HepG2 (cell line): ENCODE measurements around the gene CCDC122. TPM values are rescaled to one million over a fixed set of nuclear protein-coding genes. Genes with fewer than 3 reads are reported as not detected.

Experiments
- EEA1 ChIP-seq: sonication (generic); formaldehyde crosslinking; IDR thresholded peaks from 2 replicates; pipeline ENCODE4 v1.5.1; 2020; ENCODE audit warnings: mild to moderate bottlenecking, missing genetic modification reagents, borderline replicate concordance
- KDM1A ChIP-seq: IDR thresholded peaks from 2 replicates; pipeline ENCODE4 v1.6.1; 2016; ENCODE audit warnings: missing compliant biosample characterization
- KLF13 ChIP-seq: sonication (generic); formaldehyde crosslinking; IDR thresholded peaks from 2 replicates; pipeline ENCODE4 v1.4.0; 2020; ENCODE audit warnings: mild to moderate bottlenecking, missing genetic modification reagents
- MEIS1 ChIP-seq: sonication (generic); formaldehyde crosslinking; IDR thresholded peaks from 2 replicates; pipeline ENCODE4 v1.9.0; 2021; ENCODE audit warnings: mild to moderate bottlenecking, missing genetic modification reagents, moderate library complexity, borderline replicate concordance
- MIXL1 ChIP-seq: IDR thresholded peaks from 2 replicates; pipeline ENCODE4 v1.6.1; 2016
- SKI ChIP-seq: fragments of 450-650 bp; IDR thresholded peaks from one replicate; pipeline ENCODE4 v1.6.1; 2018; ENCODE audit warnings: mild to moderate bottlenecking; ENCODE audit not compliant: partially characterized antibody
- SMYD3 ChIP-seq: sonication (generic); formaldehyde crosslinking; IDR thresholded peaks from 2 replicates; pipeline ENCODE4 v1.8.1; 2023; ENCODE audit warnings: mild to moderate bottlenecking, missing genetic modification reagents
- TOE1 ChIP-seq: sonication (generic); formaldehyde crosslinking; IDR thresholded peaks from 2 replicates; pipeline ENCODE4 v1.4.0; 2020; ENCODE audit warnings: mild to moderate bottlenecking, missing genetic modification reagents
- ZNF256 ChIP-seq: sonication (generic); formaldehyde crosslinking; conservative IDR thresholded peaks from 2 replicates; pipeline ENCODE4 v1.4.0; 2020; ENCODE audit warnings: missing genetic modification reagents
- ZNF354B ChIP-seq: sonication (generic); formaldehyde crosslinking; IDR thresholded peaks from 2 replicates; pipeline ENCODE4 v1.8.0; 2022; ENCODE audit warnings: mild to moderate bottlenecking, missing genetic modification reagents
- ZSCAN25 ChIP-seq: sonication (generic); formaldehyde crosslinking; IDR thresholded peaks from 2 replicates; pipeline ENCODE4 v1.8.0; 2022; ENCODE audit warnings: mild to moderate bottlenecking, missing genetic modification reagents
- polyA plus RNA-seq, 8 experiments: library from polyadenylated mRNA; depleted of rRNA in 3 of 8; stranded (reverse) in 7 of 8; unstranded in 1 of 8; fragments of >200 nt; fragmentation: Illumina TruSeq in 4 of 8; extraction: Trizol in 4 of 8; gene quantifications; 2 replicates each; pipeline versions ENCODE4 v1.2.1 to v1.2.3, GENCODE V29; 2011 to 2016; ENCODE audit warnings: low read depth in 4 of 8, missing spikeins in 1 of 8, mixed read lengths in 1 of 8; ENCODE audit not compliant: insufficient read depth in 1 of 8
- total RNA-seq, 5 experiments: library from RNA; depleted of rRNA; stranded (reverse); fragments of >200 nt; fragmentation: Illumina TruSeq; extraction: Trizol; gene quantifications; 2 replicates each; pipeline ENCODE4 v1.2.3, GENCODE V29; 2016; ENCODE audit warnings: low read depth in 1 of 5
- TF ChIP-seq, protein P1 (sequence below), 2 experiments: sonication (generic) in 1 of 2; formaldehyde crosslinking in 1 of 2; IDR thresholded peaks; 2 replicates each; pipeline versions ENCODE4 v1.6.1 to v1.9.0; 2014 to 2022; ENCODE audit warnings: antibody characterized with exemption in 1 of 2, borderline replicate concordance in 1 of 2, inconsistent platforms in 1 of 2, low read depth in 1 of 2, missing genetic modification reagents in 1 of 2
- TF ChIP-seq, protein P2 (sequence below): sonication (generic); formaldehyde crosslinking; IDR thresholded peaks from 2 replicates; pipeline ENCODE4 v1.5.0; 2020; ENCODE audit warnings: mild to moderate bottlenecking, missing genetic modification reagents
- TF ChIP-seq, protein P3 (sequence below): sonication (generic); formaldehyde crosslinking; IDR thresholded peaks from 2 replicates; pipeline ENCODE4 v1.4.0; 2020; ENCODE audit warnings: low read depth, mild to moderate bottlenecking, missing genetic modification reagents
- TF ChIP-seq, protein P4 (sequence below): IDR thresholded peaks from 2 replicates; pipeline ENCODE4 v1.6.1; 2012; ENCODE audit warnings: low read depth, low read length, improper control_type of control experiment
- TF ChIP-seq, protein P5 (sequence below): sonication (generic); formaldehyde crosslinking; IDR thresholded peaks from 2 replicates; pipeline ENCODE4 v1.4.0; 2020; ENCODE audit warnings: missing genetic modification reagents

CCDC122 gene
- total and polyA plus RNA-seq, 2 of the 13 experiments (the other 11 are each of a cell fraction or from before 2014, with no cell fraction given), result 0.32 to 3.5 TPM

DNA sequence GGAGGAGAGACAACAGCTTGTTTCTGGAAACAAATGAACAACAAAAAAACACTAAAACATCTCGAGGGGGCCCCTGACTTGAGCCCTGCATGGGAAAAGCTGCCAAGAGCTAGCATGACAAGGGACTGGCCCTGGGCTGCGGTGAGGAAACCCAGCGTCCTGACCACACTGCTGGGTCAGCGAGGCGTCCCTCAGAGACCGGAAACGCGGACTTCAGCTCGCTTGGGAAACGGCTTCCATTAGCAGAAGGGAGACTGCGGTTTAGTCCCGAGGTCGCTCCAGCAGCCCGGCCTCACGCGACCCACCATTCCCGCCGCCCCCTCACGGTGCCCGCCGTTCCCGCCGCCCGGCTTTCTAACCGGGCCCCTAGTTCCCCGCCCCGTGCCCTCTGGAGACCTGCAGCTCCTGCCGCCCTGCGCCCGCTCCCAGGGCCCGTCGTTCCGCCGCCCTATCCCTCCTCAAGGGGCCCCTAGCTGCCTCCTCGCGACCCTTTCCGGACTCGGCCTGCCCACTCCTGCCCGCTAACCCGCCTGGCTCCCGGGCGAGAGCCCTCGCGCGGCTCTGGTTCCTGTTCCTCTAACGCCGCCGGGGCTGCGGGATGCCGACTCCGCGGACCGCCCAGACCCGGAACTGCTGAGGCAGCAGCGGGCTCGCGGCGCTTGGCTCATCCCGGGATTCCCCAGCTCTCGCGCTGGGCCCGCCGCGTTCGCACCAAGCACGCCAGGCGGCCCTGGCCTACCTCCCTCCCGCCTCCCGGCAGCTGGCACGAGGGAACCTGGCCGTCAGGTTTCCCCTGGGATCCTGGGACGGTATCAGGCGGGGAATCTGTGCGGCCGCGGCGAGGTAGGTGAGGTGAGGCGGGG lies at the start of gene CCDC122 (continued):
- TF ChIP-seq, protein P1, sequence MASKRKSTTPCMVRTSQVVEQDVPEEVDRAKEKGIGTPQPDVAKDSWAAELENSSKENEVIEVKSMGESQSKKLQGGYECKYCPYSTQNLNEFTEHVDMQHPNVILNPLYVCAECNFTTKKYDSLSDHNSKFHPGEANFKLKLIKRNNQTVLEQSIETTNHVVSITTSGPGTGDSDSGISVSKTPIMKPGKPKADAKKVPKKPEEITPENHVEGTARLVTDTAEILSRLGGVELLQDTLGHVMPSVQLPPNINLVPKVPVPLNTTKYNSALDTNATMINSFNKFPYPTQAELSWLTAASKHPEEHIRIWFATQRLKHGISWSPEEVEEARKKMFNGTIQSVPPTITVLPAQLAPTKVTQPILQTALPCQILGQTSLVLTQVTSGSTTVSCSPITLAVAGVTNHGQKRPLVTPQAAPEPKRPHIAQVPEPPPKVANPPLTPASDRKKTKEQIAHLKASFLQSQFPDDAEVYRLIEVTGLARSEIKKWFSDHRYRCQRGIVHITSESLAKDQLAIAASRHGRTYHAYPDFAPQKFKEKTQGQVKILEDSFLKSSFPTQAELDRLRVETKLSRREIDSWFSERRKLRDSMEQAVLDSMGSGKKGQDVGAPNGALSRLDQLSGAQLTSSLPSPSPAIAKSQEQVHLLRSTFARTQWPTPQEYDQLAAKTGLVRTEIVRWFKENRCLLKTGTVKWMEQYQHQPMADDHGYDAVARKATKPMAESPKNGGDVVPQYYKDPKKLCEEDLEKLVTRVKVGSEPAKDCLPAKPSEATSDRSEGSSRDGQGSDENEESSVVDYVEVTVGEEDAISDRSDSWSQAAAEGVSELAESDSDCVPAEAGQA (IDR thresholded peaks at IDR 0.05; ENCODE audit: low read depth), result no peak
- TF ChIP-seq, protein P1 (CRISPR knock-in tag; IDR thresholded peaks at IDR 0.05; ENCODE audit: borderline replicate concordance), result no peak
- peak; percentile 97 for TF ChIP-seq ZSCAN25 (CRISPR knock-in tag)
- TF ChIP-seq, protein P2, sequence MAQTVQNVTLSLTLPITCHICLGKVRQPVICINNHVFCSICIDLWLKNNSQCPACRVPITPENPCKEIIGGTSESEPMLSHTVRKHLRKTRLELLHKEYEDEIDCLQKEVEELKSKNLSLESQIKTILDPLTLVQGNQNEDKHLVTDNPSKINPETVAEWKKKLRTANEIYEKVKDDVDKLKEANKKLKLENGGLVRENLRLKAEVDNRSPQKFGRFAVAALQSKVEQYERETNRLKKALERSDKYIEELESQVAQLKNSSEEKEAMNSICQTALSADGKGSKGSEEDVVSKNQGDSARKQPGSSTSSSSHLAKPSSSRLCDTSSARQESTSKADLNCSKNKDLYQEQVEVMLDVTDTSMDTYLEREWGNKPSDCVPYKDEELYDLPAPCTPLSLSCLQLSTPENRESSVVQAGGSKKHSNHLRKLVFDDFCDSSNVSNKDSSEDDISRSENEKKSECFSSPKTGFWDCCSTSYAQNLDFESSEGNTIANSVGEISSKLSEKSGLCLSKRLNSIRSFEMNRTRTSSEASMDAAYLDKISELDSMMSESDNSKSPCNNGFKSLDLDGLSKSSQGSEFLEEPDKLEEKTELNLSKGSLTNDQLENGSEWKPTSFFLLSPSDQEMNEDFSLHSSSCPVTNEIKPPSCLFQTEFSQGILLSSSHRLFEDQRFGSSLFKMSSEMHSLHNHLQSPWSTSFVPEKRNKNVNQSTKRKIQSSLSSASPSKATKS (CRISPR knock-in tag), result no peak
- TF ChIP-seq MIXL1 (CRISPR knock-in tag), result no peak
- TF ChIP-seq ZNF354B (CRISPR knock-in tag), result 0 out of 2 replicates have a peak, but pooled peaks have one; percentile 48
- TF ChIP-seq KDM1A (CRISPR knock-in tag), result no peak
- 0 out of 2 replicates have a peak, but pooled peaks have one; percentile 21 for TF ChIP-seq SMYD3 (CRISPR knock-in tag)
- TF ChIP-seq ZNF256 (CRISPR knock-in tag), result no peak
- TF ChIP-seq, protein P3, sequence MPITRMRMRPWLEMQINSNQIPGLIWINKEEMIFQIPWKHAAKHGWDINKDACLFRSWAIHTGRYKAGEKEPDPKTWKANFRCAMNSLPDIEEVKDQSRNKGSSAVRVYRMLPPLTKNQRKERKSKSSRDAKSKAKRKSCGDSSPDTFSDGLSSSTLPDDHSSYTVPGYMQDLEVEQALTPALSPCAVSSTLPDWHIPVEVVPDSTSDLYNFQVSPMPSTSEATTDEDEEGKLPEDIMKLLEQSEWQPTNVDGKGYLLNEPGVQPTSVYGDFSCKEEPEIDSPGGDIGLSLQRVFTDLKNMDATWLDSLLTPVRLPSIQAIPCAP, result no peak
- 0 out of 2 replicates have a peak, but pooled peaks have one; percentile 27 for TF ChIP-seq MEIS1
- TF ChIP-seq, protein P4, sequence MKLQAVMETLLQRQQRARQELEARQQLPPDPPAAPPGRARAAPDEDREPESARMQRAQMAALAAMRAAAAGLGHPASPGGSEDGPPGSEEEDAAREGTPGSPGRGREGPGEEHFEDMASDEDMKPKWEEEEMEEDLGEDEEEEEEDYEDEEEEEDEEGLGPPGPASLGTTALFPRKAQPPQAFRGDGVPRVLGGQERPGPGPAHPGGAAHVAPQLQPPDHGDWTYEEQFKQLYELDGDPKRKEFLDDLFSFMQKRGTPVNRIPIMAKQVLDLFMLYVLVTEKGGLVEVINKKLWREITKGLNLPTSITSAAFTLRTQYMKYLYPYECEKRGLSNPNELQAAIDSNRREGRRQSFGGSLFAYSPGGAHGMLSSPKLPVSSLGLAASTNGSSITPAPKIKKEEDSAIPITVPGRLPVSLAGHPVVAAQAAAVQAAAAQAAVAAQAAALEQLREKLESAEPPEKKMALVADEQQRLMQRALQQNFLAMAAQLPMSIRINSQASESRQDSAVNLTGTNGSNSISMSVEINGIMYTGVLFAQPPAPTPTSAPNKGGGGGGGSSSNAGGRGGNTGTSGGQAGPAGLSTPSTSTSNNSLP, result no peak
- no peak for TF ChIP-seq SKI
- TF ChIP-seq TOE1, result no peak
- TF ChIP-seq EEA1 (CRISPR knock-in tag), result no peak; the same call in none of the 2 replicates
- TF ChIP-seq, protein P5, sequence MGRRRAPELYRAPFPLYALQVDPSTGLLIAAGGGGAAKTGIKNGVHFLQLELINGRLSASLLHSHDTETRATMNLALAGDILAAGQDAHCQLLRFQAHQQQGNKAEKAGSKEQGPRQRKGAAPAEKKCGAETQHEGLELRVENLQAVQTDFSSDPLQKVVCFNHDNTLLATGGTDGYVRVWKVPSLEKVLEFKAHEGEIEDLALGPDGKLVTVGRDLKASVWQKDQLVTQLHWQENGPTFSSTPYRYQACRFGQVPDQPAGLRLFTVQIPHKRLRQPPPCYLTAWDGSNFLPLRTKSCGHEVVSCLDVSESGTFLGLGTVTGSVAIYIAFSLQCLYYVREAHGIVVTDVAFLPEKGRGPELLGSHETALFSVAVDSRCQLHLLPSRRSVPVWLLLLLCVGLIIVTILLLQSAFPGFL, result no peak
- TF ChIP-seq KLF13, result peak; percentile 72; the same call in 1 of the 2 replicates
